Suprapubic skin (tissue), 4 donors: ENCODE measurements around the gene CLRN2.

Experiments
- CTCF ChIP-seq, 2 donors: fragments of 200-600 bp in 1 of 2; fragments of 450-650 bp in 1 of 2; sonication (generic) in 1 of 2; IDR thresholded peaks; one replicate each; pipeline ENCODE4 v1.5.1; 2016 to 2019; ENCODE audit warnings: antibody characterized with exemption in 2 of 2, mild to moderate bottlenecking in 1 of 2, moderate library complexity in 1 of 2
- EP300 ChIP-seq: sonication (generic); formaldehyde crosslinking; IDR thresholded peaks from one replicate; pipeline ENCODE4 v1.6.1; 2017; ENCODE audit warnings: antibody characterized with exemption
- POLR2A ChIP-seq, 2 donors: fragments of 450-650 bp; IDR thresholded peaks; one replicate each; pipeline ENCODE4 v1.6.1; 2017; ENCODE audit warnings: antibody characterized with exemption in 2 of 2, mild to moderate bottlenecking in 2 of 2, moderate library complexity in 2 of 2
- POLR2AphosphoS5 ChIP-seq, 3 donors: sonication (generic); formaldehyde crosslinking; IDR thresholded peaks; one replicate each; pipeline ENCODE4 v1.6.1; 2017; ENCODE audit warnings: antibody characterized with exemption in 3 of 3

- TF ChIP-seq POLR2A (IDR thresholded peaks at IDR 0.05) (no peak), CTCF (IDR thresholded peaks at IDR 0.05) (no peak), EP300 (no peak), POLR2AphosphoS5 (IDR thresholded peaks at IDR 0.05) (no peak)
These were observed 3.4 kb upstream of the CLRN2 start for GRCh38 chr4:17511509-17511949.
